Colonic mucosa (tissue), 4 donors: ENCODE measurements around the gene CPLX1. TPM values are rescaled to one million over a fixed set of nuclear protein-coding genes. Genes with fewer than 3 reads are reported as not detected.
"Not testable (repeated sequence)": the region's sequence is repeated elsewhere in the genome, so short reads cannot be mapped to it uniquely, and the experiment has no call there.

ENCODE experiments used
- DNase-seq: peaks from one replicate; pipeline ENCODE4 v3.0.0-alpha.2; 2020
- H3K27ac ChIP-seq: fragments of 200-600 bp; one replicate; pipeline ENCODE4 v1.8.0; 2021
- H3K27me3 ChIP-seq: fragments of 200-600 bp; one replicate; pipeline ENCODE4 v1.8.0; 2021
- H3K36me3 ChIP-seq: fragments of 200-600 bp; one replicate; pipeline ENCODE4 v1.8.0; 2021
- H3K4me1 ChIP-seq: fragments of 200-600 bp; one replicate; pipeline ENCODE4 v1.8.0; 2021; ENCODE audit warnings: mild to moderate bottlenecking
- H3K4me3 ChIP-seq: fragments of 200-600 bp; one replicate; pipeline ENCODE4 v1.8.0; 2021
- H3K9ac ChIP-seq, 2 donors: one replicate each; pipeline ENCODE4 v1.7.0; 2013; ENCODE audit warnings: control low read depth in 2 of 2, low read depth in 2 of 2, low read length in 2 of 2
- H3K9me3 ChIP-seq: fragments of 200-600 bp; one replicate; pipeline ENCODE4 v1.8.0; 2021
- CTCF ChIP-seq: fragments of 200-600 bp; IDR thresholded peaks from one replicate; pipeline ENCODE4 v1.8.0; 2022; ENCODE audit warnings: antibody characterized with exemption, mild to moderate bottlenecking
- intact Hi-C: fragments of 100-400 bp; cut with DNase I; formaldehyde crosslinking; loops from one replicate; pipeline ENCODE4 v1.14.1; 2022
- total RNA-seq, 2 donors: library from RNA; stranded (reverse); fragmentation: NEBNext Ultra II Directional in 1 of 2; extraction: Animal tissue kit (Norgen Biotek cat#: 25700) in 1 of 2; gene quantifications; one replicate each; pipeline ENCODE4 v1.2.1, GENCODE V29; 2021
- donor health status: healthy.
- donor health status: DM: no; HTN: no; CAD: no.
- donor health status: DM: no; HTN: no; CAD: no.

The CPLX1 gene
- total RNA-seq, 2 donors from 2014 or later: 2.7 to 16.5 TPM

DNA sequence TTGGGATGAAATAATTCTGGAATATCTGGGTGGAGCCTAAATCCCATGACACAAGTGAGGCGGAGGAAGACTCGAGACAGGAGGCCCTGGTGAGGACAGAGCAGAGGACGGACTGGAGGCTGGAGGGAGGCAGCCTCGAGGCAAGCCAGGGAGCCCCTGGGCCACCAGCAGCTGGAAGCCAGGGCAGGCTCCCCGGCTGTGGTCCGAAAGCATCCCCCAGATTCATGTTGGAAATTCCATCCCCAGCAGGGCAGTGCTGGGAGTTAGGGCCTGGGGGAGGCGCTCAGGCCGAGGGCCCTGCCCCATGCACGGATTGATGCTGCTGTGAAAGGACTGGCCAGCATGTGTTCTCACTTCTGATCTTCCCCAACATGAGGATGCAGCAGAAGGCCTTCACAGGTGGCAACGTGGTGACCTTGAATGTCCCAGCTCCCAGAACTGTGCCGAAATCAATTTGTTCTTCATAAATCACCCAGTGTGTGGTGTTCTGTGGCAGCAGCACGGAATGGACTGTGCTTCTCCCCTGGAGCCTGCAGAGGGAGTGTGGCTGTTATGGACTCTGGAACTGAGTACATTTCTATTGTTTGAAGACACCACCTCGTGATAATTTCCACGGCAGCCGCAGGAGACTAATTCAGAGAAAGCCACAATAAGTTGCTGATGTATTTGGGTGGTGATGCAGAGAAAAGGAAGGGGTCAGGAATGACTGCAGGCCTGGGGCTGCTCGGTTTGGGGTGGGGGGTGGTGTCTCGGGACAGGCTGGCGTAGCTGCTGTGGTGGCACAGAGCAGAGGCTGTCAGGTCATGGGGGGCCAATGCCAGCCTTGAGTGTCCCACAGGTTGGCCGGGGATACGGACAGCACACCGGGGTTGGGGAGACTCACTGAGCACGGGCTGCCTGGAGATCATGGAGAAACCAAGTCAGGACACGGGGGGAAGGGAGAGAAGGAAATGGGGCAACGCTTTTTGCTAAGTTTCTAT lies 63.4 kb downstream of the CPLX1 start:
- no peak overlapping the region for H3K9ac ChIP-seq
- no peaks in the 10 kb centered on the region for H3K9me3 ChIP-seq
- no peak for DNase-seq
- H3K4me3 ChIP-seq: no peak overlapping the region
- TF ChIP-seq CTCF: no peak
- no peaks in the 10 kb centered on the region for H3K36me3 ChIP-seq
- intact Hi-C loops: no loop called here
- no peak overlapping the region for H3K27ac ChIP-seq
- no peaks in the 10 kb centered on the region for H3K4me1 ChIP-seq
- H3K27me3 ChIP-seq: no peaks in the 10 kb centered on the region

DNA sequence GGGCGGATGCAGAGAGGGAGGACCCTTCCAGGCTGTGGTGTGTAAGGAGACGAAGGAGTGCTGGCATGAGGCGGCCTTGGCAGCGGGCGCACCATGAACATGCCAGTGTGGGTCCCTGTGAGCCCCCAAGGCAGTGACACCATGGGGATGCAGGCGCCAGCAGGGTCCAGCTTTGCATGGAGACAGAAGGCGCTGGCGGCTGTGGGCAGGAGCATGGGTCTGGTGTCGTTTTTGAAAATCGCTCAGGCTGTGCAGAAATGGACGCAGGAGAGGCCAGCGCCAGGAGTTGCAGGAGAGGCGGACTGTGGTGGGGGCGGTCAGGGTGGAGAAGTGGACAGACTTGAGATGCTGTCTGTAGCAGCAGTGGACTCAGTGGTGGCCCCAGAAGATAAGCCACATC lies 64.2 kb downstream of the CPLX1 start:
- DNase-seq: no peak
- H3K9me3 ChIP-seq: no peaks in the 10 kb centered on the region
- no peaks in the 10 kb centered on the region for H3K27me3 ChIP-seq
- intact Hi-C loops: no loop called here
- no peak overlapping the region for H3K9ac ChIP-seq
- no peak overlapping the region for H3K4me3 ChIP-seq
- H3K4me1 ChIP-seq: no peaks in the 10 kb centered on the region
- TF ChIP-seq CTCF: no peak
- H3K27ac ChIP-seq: no peak overlapping the region
- no peaks in the 10 kb centered on the region for H3K36me3 ChIP-seq

DNA sequence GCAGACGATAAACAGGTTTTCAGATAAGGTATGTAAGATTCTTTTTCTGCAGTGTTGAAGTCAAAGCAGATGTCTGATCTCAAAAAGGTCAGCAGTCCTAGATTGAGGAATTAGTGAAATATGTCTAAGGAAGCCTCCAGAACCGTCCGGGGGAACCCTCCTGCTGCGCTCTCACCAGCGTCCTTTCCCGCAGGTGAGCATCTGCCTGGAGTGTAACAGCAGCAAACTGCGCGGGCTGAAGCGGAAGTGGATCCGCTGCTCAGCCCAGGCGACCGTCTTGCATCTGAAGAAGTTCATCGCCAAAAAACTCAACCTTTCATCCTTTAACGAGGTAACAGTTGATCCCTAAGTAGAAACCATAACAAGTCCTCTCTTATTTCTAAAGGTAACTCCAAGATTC lies 64.8 kb downstream of the CPLX1 start:
- Histone ChIP-seq H3K9ac (no peak overlapping the region), H3K9me3 (no peaks in the 10 kb centered on the region), H3K27ac (no peak overlapping the region), H3K4me3 (no peak overlapping the region), H3K27me3 (no peaks in the 10 kb centered on the region), H3K36me3 (no peaks in the 10 kb centered on the region), H3K4me1 (no peaks in the 10 kb centered on the region)
- intact Hi-C loops: no loop called here
- no peak for DNase-seq
- TF ChIP-seq CTCF: no peak

GRCh38 chr4:760616-761015 lies 65.3 kb downstream of the CPLX1 start:
- H3K27me3 ChIP-seq: no peaks in the 10 kb centered on the region
- no peaks in the 10 kb centered on the region for H3K4me1 ChIP-seq
- H3K9me3 ChIP-seq: no peaks in the 10 kb centered on the region
- no peaks in the 10 kb centered on the region for H3K36me3 ChIP-seq
- no peak for TF ChIP-seq CTCF
- H3K27ac ChIP-seq: no peak overlapping the region
- no peak overlapping the region for H3K4me3 ChIP-seq
- intact Hi-C loops: no loop called here
- DNase-seq: no peak
- H3K9ac ChIP-seq: no peak overlapping the region

DNA sequence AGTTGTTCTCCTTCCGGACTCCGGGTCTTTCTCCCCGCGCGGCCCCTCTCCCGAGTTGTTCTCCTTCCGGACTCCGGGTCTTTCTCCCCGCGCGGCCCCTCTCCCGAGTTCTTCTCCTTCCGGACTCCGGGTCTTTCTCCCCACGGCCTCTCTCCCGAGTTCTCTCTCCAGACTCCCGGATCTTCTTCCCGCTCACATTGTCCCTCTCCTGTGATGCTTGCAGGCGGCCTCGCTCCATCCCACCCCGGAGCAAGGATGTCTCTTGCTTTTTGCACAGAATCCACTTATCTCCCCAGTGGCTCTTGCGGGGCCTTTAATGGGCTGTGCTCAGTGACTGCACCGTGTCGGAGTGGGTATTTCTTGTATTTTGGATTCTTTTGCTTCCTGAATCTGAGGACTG lies 66.1 kb downstream of the CPLX1 start:
- H3K9me3 ChIP-seq, H3K36me3 ChIP-seq, H3K27me3 ChIP-seq, H3K4me3 ChIP-seq, DNase-seq, intact Hi-C loops, H3K9ac ChIP-seq, H3K27ac ChIP-seq, H3K4me1 ChIP-seq: not testable (repeated sequence)

DNA sequence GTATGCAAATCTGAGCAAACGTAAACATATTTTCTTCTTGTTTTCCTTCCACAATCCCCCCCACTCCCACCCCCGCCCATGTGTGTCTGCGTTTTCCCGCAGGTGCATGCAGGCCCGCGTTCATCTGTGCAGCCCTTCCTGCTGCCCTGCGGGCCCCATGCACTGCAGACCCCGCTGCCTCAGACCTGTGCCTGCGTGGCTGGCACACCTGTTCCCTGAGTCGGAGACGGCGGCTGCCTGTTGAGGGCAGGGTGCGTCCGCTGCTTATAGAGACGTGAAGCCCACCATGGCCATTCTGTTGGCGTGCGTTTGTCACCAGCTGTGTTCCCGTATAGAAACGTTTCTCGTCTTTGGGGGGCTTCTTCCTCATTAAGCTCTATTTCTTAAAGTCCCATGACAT lies 68.8 kb downstream of the CPLX1 start:
- TF ChIP-seq CTCF: no peak
- H3K27ac ChIP-seq: no peak overlapping the region
- no peaks in the 10 kb centered on the region for H3K4me1 ChIP-seq
- H3K9me3 ChIP-seq: no peaks in the 10 kb centered on the region
- H3K27me3 ChIP-seq: no peaks in the 10 kb centered on the region
- no peak for DNase-seq
- no peak overlapping the region for H3K4me3 ChIP-seq
- H3K36me3 ChIP-seq: no peaks in the 10 kb centered on the region
- no peak overlapping the region for H3K9ac ChIP-seq
- intact Hi-C loops: no loop called here
